Heart left ventricle (tissue), 16 donors: ENCODE data around the gene C5orf34. TPM values are rescaled to one million over a fixed set of nuclear protein-coding genes. Genes with fewer than 3 reads are reported as not detected.
A peak's percentile ranks its signal among the peaks of the same experiment; 100 is the strongest.

Experiments used
- ATAC-seq, 4 donors: fragments of 200-7000 bp; cut with Tn5 transposase; one replicate each; pipeline ENCODE4 v1.9.1; 2020 to 2022; ENCODE audit warnings: moderate library complexity in 4 of 4, mild to moderate bottlenecking in 3 of 4, moderate number of reproducible peaks in 1 of 4
- DNase-seq, 5 donors: peaks; one replicate each; pipeline ENCODE4 v3.0.0-alpha.2; 2020
- H3K27ac ChIP-seq, 12 donors: fragments of 200-600 bp; sonication (generic) in 4 of 12; one replicate each; pipeline versions ENCODE4 v1.5.0 to v1.8.0; 2016 to 2022; ENCODE audit warnings: mild to moderate bottlenecking in 2 of 12
- H3K27me3 ChIP-seq, 9 donors: fragments of 200-600 bp; sonication (generic) in 2 of 9; one replicate each; pipeline versions ENCODE4 v1.5.1 to v1.8.0; 2016 to 2022; ENCODE audit warnings: mild to moderate bottlenecking in 3 of 9
- H3K36me3 ChIP-seq, 9 donors: fragments of 200-600 bp; sonication (generic) in 2 of 9; one replicate each; pipeline versions ENCODE4 v1.5.0 to v1.8.0; 2018 to 2022; ENCODE audit warnings: mild to moderate bottlenecking in 2 of 9
- H3K4me1 ChIP-seq, 12 donors: fragments of 200-600 bp; sonication (generic) in 4 of 12; one replicate each; pipeline versions ENCODE4 v1.5.0 to v1.8.0; 2016 to 2022; ENCODE audit warnings: mild to moderate bottlenecking in 3 of 12
- H3K4me3 ChIP-seq, 12 donors: fragments of 200-600 bp; sonication (generic) in 4 of 12; one replicate each; pipeline versions ENCODE4 v1.5.0 to v1.8.0; 2017 to 2022; ENCODE audit warnings: mild to moderate bottlenecking in 9 of 12, moderate library complexity in 4 of 12
- H3K9me3 ChIP-seq, 12 donors: fragments of 200-600 bp; sonication (generic) in 4 of 12; one replicate each; pipeline versions ENCODE4 v1.5.0 to v1.8.0; 2016 to 2022; ENCODE audit warnings: mild to moderate bottlenecking in 1 of 12
- CTCF ChIP-seq, 12 donors: fragments of 200-600 bp; sonication (generic) in 4 of 12; IDR thresholded peaks; one replicate each; pipeline versions ENCODE4 v1.5.0 to v1.8.0; 2018 to 2022; ENCODE audit warnings: antibody characterized with exemption in 12 of 12, mild to moderate bottlenecking in 5 of 12
- POLR2A ChIP-seq, 2 donors: fragments of 450-650 bp; IDR thresholded peaks; one replicate each; pipeline ENCODE4 v1.6.1; 2017; ENCODE audit warnings: antibody characterized with exemption in 2 of 2, mild to moderate bottlenecking in 2 of 2, moderate library complexity in 2 of 2
- WGBS, 4 donors: extraction: QIAGEN DNeasy Blood & Tissue Kit in 2 of 4; methylation state at CpG; one replicate each; pipeline versions ENCODE4 v1.1.5 to v1.1.7; 2013 to 2018; 5-methylcytosine and 5-hydroxymethylcytosine counted together
- intact Hi-C, 10 donors: fragments of 100-400 bp; cut with DNase I; formaldehyde crosslinking; loops; one replicate each; pipeline versions ENCODE4 v1.11.1 to v1.14.2; 2022
- polyA plus RNA-seq, 2 donors: library from polyadenylated mRNA; stranded (reverse); fragments of 200-250 nt; gene quantifications; one replicate each; pipeline ENCODE4 v1.2.3, GENCODE V29; 2013
- total RNA-seq, 9 donors: library from RNA; depleted of rRNA in 2 of 9; stranded (reverse); fragments of >200 nt in 2 of 9; fragmentation: NEBNext Ultra II Directional in 3 of 9; extraction: Animal tissue kit (Norgen Biotek cat#: 25700) in 3 of 9; gene quantifications; one replicate each; pipeline versions ENCODE4 v1.1.0 to v1.2.4, GENCODE V29; 2016 to 2023
- donor health status: ischemic (EF 13 %, LVEDD 7.1; RV severe dilation, severe dysfunction).
- donor health status: healthy with polysubstance abuse.
- donor health status: DM: no; HTN: yes; CAD: no.
- donor health status: DM: no; HTN: no; CAD: no.
- donor health status: ischemic (EF 25% LVEDD 6.9; RV normal size, moderate dysfunction).
- donor health status: ischemic (EF 25% LVEDD 5.7; RV mildly dilated, moderate dysfunction).
- donor health status: healthy.
- donor health status: DM: yes; HTN: yes; CAD: no.
- donor health status: ischemic (EF 35%, LVEDD 5.7; RV mildly dilated, moderate dysfunction).
- donor health status: nonischemic (EF 11% LVEDD 7.7; RV severe dilation, severe dysfunction).
- donor health status: DM: yes; HTN: yes; CAD: no.
- donor health status: PGD.
- donor health status: ischemic (EF 29% LVEDD 5.4; RV normal size, mild dysfunction).
- donor health status: nonischemic (EF 23%, LVEDD 6.1; RV moderate dilation, normal function).

C5orf34 gene
- total and polyA plus RNA-seq, 11 donors: 0.19 to 1.6 (median 0.54) TPM

GRCh38 chr5:43485406-43485805 lies 29.5 kb downstream of the C5orf34 start:
- intact Hi-C loops: loop anchor here in 7 of 10 donors (2.0 to 10.0 kb wide), 3 partner anchors 171 to 181 kb away; partner anchors contain the start of gene HMGCS1 (in 5 of the 7)
- H3K9me3 ChIP-seq: no peaks in the 10 kb centered on the region
- WGBS, 4 donors: 94 to 100% (median 98%) methylated on average over 2 of the region's 2 CpGs
- ATAC-seq: no peak
- peaks cover 0 to 8% (median 0%) of the 10 kb centered on the region in 9 donors for H3K36me3 ChIP-seq
- peak overlapping the region in 2 of 12 donors; percentile 6 to 93 for H3K27ac ChIP-seq
- TF ChIP-seq POLR2A (IDR thresholded peaks at IDR 0.05) (no peak), CTCF (IDR thresholded peaks at IDR 0.05) (no peak)
- no peak for DNase-seq
- no peak overlapping the region for H3K4me3 ChIP-seq
- peaks cover 0 to 29% (median 15%) of the 10 kb centered on the region in 12 donors for H3K4me1 ChIP-seq
- no peaks in the 10 kb centered on the region for H3K27me3 ChIP-seq

- Histone ChIP-seq H3K4me1 (peaks cover 0 to 32% (median 15%) of the 10 kb centered on the region in 12 donors), H3K27ac (peak overlapping the region; percentile 92 to 99 (median 96)), H3K4me3 (peak overlapping the region; percentile 72 to 93 (median 88)), H3K9me3 (no peaks in the 10 kb centered on the region), H3K36me3 (peaks cover 0 to under 1% (median 0%) of the 10 kb centered on the region in 9 donors), H3K27me3 (no peaks in the 10 kb centered on the region)
- WGBS, 4 donors: 4% methylated on average over 27 to 32 of the region's 32 CpGs
- intact Hi-C loops: loop anchor here in 9 of 10 donors (1.0 to 10.0 kb wide), 7 partner anchors 31 to 362 kb away; partner anchors contain the start of genes HMGCS1 (in 7 of the 9), PAIP1 (in 2 of the 9), ZNF131 (in 2 of the 9) and C5orf34 (in 1 of the 9)
- peak; percentile 82 to 88 (median 84) for DNase-seq
- TF ChIP-seq CTCF (IDR thresholded peaks at IDR 0.05) (peak; percentile 54 to 83 (median 71)), POLR2A (IDR thresholded peaks at IDR 0.05) (no peak)
- ATAC-seq: peak; percentile 72 to 87 (median 78)
Observed at GRCh38 chr5:43484106-43484849, 30.7 kb downstream of the C5orf34 start.

GRCh38 chr5:43483298-43484105 lies 31.4 kb downstream of the C5orf34 start, which contains the start of gene TMEM267:
TSS of gene TMEM267 (minus strand) at chr5:43483865. CDS start at chr5:43453969, 29,896 bp downstream.
- Histone ChIP-seq H3K27me3 (no peaks in the 10 kb centered on the region), H3K4me1 (peaks cover 0 to 32% (median 15%) of the 10 kb centered on the region in 12 donors), H3K36me3 (no peaks in the 10 kb centered on the region), H3K27ac (peak within 1 kb of the TSS; percentile 92 to 99 (median 96)), H3K4me3 (peak within 1 kb of the TSS; percentile 72 to 93 (median 88)), H3K9me3 (no peaks in the 10 kb centered on the region)
- TF ChIP-seq POLR2A (IDR thresholded peaks at IDR 0.05) (peak in 1 of 2 donors; percentile 62), CTCF (IDR thresholded peaks at IDR 0.05) (no peak)
- DNase-seq (peak; percentile 92 to 97 (median 95)), ATAC-seq (peak; percentile 98 to 99 (median 98))
- 0% methylated on average over 39 to 62 of the region's 62 CpGs for WGBS, 4 donors
- intact Hi-C loops: loop anchor here in 9 of 10 donors (1.0 to 10.0 kb wide), 10 partner anchors 31 to 363 kb away; partner anchors contain the start of genes HMGCS1 (in 7 of the 9), ZNF131 (in 3 of the 9), C5orf34 (in 2 of the 9) and PAIP1 (in 2 of the 9)
